Colonic mucosa (tissue), 4 donors: Measurements from ENCODE around the gene BCOR. TPM values are rescaled to one million over a fixed set of nuclear protein-coding genes. Genes with fewer than 3 reads are reported as not detected.

ENCODE experiments used
- DNase-seq: peaks from one replicate; pipeline ENCODE4 v3.0.0-alpha.2; 2020
- H3K27ac ChIP-seq: fragments of 200-600 bp; one replicate; pipeline ENCODE4 v1.8.0; 2021
- H3K27me3 ChIP-seq: fragments of 200-600 bp; one replicate; pipeline ENCODE4 v1.8.0; 2021
- H3K36me3 ChIP-seq: fragments of 200-600 bp; one replicate; pipeline ENCODE4 v1.8.0; 2021
- H3K4me1 ChIP-seq: fragments of 200-600 bp; one replicate; pipeline ENCODE4 v1.8.0; 2021; ENCODE audit warnings: mild to moderate bottlenecking
- H3K4me3 ChIP-seq: fragments of 200-600 bp; one replicate; pipeline ENCODE4 v1.8.0; 2021
- H3K9ac ChIP-seq, 2 donors: one replicate each; pipeline ENCODE4 v1.7.0; 2013; ENCODE audit warnings: control low read depth in 2 of 2, low read depth in 2 of 2, low read length in 2 of 2
- H3K9me3 ChIP-seq: fragments of 200-600 bp; one replicate; pipeline ENCODE4 v1.8.0; 2021
- intact Hi-C: fragments of 100-400 bp; cut with DNase I; formaldehyde crosslinking; loops from one replicate; pipeline ENCODE4 v1.14.1; 2022
- total RNA-seq, 2 donors: library from RNA; stranded (reverse); fragmentation: NEBNext Ultra II Directional in 1 of 2; extraction: Animal tissue kit (Norgen Biotek cat#: 25700) in 1 of 2; gene quantifications; one replicate each; pipeline ENCODE4 v1.2.1, GENCODE V29; 2021
- TF ChIP-seq, protein P1 (sequence below): fragments of 200-600 bp; IDR thresholded peaks from one replicate; pipeline ENCODE4 v1.8.0; 2022; ENCODE audit warnings: antibody characterized with exemption, mild to moderate bottlenecking
- donor health status: healthy.
- donor health status: DM: no; HTN: no; CAD: no.
- donor health status: DM: no; HTN: no; CAD: no.

The BCOR gene
- total RNA-seq, 2 donors from 2014 or later = 18.3 to 21.3 TPM

- H3K4me3 ChIP-seq = peak overlapping the region; percentile 63
- no peaks in the 10 kb centered on the region for H3K36me3 ChIP-seq
- H3K9ac ChIP-seq = peak overlapping the region; percentile 61 to 66
- peak; percentile 56 for DNase-seq
- H3K9me3 ChIP-seq = no peaks in the 10 kb centered on the region
- peak overlapping the region; percentile 91 for H3K27ac ChIP-seq
- intact Hi-C loops = loop anchor here (10.0 kb wide), 1 partner anchor 82 kb away; no protein-coding TSS in a partner anchor
- peaks cover 47% of the 10 kb centered on the region for H3K27me3 ChIP-seq
- TF ChIP-seq, protein P1, sequence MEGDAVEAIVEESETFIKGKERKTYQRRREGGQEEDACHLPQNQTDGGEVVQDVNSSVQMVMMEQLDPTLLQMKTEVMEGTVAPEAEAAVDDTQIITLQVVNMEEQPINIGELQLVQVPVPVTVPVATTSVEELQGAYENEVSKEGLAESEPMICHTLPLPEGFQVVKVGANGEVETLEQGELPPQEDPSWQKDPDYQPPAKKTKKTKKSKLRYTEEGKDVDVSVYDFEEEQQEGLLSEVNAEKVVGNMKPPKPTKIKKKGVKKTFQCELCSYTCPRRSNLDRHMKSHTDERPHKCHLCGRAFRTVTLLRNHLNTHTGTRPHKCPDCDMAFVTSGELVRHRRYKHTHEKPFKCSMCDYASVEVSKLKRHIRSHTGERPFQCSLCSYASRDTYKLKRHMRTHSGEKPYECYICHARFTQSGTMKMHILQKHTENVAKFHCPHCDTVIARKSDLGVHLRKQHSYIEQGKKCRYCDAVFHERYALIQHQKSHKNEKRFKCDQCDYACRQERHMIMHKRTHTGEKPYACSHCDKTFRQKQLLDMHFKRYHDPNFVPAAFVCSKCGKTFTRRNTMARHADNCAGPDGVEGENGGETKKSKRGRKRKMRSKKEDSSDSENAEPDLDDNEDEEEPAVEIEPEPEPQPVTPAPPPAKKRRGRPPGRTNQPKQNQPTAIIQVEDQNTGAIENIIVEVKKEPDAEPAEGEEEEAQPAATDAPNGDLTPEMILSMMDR = no peak
- H3K4me1 ChIP-seq = no peaks in the 10 kb centered on the region
These were observed 1.2 kb downstream of the BCOR start for GRCh38 chrX:40096395-40097091.

GRCh38 chrX:40095583-40096394, 2.0 kb downstream of the BCOR start:
- Histone ChIP-seq H3K9me3 (no peaks in the 10 kb centered on the region), H3K27me3 (peaks cover 42% of the 10 kb centered on the region), H3K9ac (peak overlapping the region; percentile 61 to 66), H3K36me3 (no peaks in the 10 kb centered on the region), H3K4me3 (peak overlapping the region; percentile 63), H3K4me1 (peaks cover 2% of the 10 kb centered on the region), H3K27ac (peak overlapping the region; percentile 91)
- intact Hi-C loops = loop anchor here (10.0 kb wide), 1 partner anchor 81 kb away; no protein-coding TSS in a partner anchor
- DNase-seq = no peak
- TF ChIP-seq, protein P1 = no peak

DNA sequence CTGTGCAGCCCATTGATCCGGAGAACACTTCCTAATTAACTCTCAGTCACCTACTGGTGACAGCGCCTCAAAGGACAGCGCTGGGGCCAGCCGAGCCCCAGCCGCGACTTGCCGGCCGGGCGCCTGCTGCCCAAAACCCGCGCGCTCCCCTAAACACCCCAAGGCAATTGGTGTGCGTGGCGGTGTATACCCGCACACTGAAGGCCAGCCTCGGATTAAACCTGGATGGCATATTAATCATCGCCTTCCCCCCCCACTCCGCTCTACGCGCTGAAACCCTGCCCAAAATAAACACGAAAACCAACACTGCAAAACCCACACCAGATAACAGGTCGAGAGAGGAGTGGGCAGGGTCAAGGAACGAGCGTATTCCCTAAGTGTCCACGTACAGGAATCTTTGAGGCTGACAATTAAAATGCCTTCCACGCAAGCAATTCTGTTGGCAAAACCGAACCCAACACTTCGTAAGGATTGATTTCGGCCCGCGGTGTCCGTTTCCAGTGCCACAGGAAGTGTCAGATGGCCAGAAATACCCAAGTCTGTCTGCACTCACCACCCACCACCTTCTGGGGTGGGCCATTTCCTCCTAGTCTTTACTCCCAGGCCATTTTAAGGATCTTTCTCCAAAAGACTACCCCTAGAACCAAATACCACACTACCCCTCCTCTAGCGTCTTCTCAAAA, 2.7 kb downstream of the BCOR start:
- no peak for DNase-seq
- Histone ChIP-seq H3K27me3 (peaks cover 50% of the 10 kb centered on the region), H3K4me1 (peaks cover 5% of the 10 kb centered on the region), H3K27ac (no peak overlapping the region), H3K36me3 (no peaks in the 10 kb centered on the region), H3K9ac (peak overlapping the region; percentile 51 to 61), H3K9me3 (no peaks in the 10 kb centered on the region), H3K4me3 (peak overlapping the region; percentile 63)
- TF ChIP-seq, protein P1 = no peak
- intact Hi-C loops = loop anchor here (5.0 to 10.0 kb wide), 2 partner anchors 57 to 80 kb away; no protein-coding TSS in a partner anchor

- peak overlapping the region; percentile 39 to 61 for H3K9ac ChIP-seq
- no peak overlapping the region for H3K27ac ChIP-seq
- H3K27me3 ChIP-seq = peaks cover 53% of the 10 kb centered on the region
- no peaks in the 10 kb centered on the region for H3K9me3 ChIP-seq
- intact Hi-C loops = loop anchor here (5.0 to 10.0 kb wide), 2 partner anchors 58 to 79 kb away; no protein-coding TSS in a partner anchor
- peaks cover 5% of the 10 kb centered on the region for H3K4me1 ChIP-seq
- DNase-seq = peak; percentile 61
- H3K36me3 ChIP-seq = no peaks in the 10 kb centered on the region
- peak overlapping the region; percentile 63 for H3K4me3 ChIP-seq
- TF ChIP-seq, protein P1 = no peak
These were observed 3.5 kb downstream of the BCOR start for GRCh38 chrX:40094041-40094899.
